SK-N-SH treated with all-trans-retinoic acid at 6 μM for 48 hours (cell line): Measurements from ENCODE around the gene GALC.

Experiments used
- ATAC-seq: fragments of 200-7000 bp; cut with Tn5 transposase; 3 replicates; pipeline ENCODE4 v1.9.1; 2020; ENCODE audit warnings: mild to moderate bottlenecking, moderate library complexity
- ARNTL ChIP-seq: fragments of 450-650 bp; formaldehyde crosslinking; IDR thresholded peaks from 2 replicates; pipeline ENCODE4 v1.5.0; 2020; ENCODE audit warnings: low read depth, mild to moderate bottlenecking, moderate library complexity, borderline replicate concordance
- BACH2 ChIP-seq: fragments of 250-450 bp; sonication (Bioruptor Pico); IDR thresholded peaks from 2 replicates; pipeline ENCODE4 v1.9.0; 2021; ENCODE audit warnings: mild to moderate bottlenecking, borderline replicate concordance
- CSDC2 ChIP-seq: fragments of 250-450 bp; sonication (Bioruptor Pico); IDR thresholded peaks from 2 replicates; pipeline ENCODE4 v1.5.0; 2020; ENCODE audit warnings: mild to moderate bottlenecking, moderate library complexity
- ESRRG ChIP-seq: fragments of 250-450 bp; sonication (Bioruptor Pico); IDR thresholded peaks from 2 replicates; pipeline ENCODE4 v1.6.1; 2021; ENCODE audit warnings: mild to moderate bottlenecking
- GLIS3 ChIP-seq: fragments of 250-450 bp; sonication (Bioruptor Pico); IDR thresholded peaks from 2 replicates; pipeline ENCODE4 v1.5.0; 2020; ENCODE audit warnings: mild to moderate bottlenecking, moderate library complexity
- ISL1 ChIP-seq: fragments of 250-450 bp; sonication (Bioruptor Pico); IDR thresholded peaks from 2 replicates; pipeline ENCODE4 v2.1.2; 2022; ENCODE audit warnings: mild to moderate bottlenecking, moderate library complexity
- OSR1 ChIP-seq: fragments of 250-450 bp; sonication (Bioruptor Pico); IDR thresholded peaks from 2 replicates; pipeline ENCODE4 v1.8.0; 2022; ENCODE audit warnings: moderate library complexity, mild to moderate bottlenecking, inconsistent platforms
- PPARA ChIP-seq: fragments of 250-450 bp; sonication (Bioruptor Pico); IDR thresholded peaks from 2 replicates; pipeline ENCODE4 v1.5.0; 2020; ENCODE audit warnings: mild to moderate bottlenecking, borderline replicate concordance
- RARB ChIP-seq: fragments of 250-450 bp; sonication (Bioruptor Pico); IDR thresholded peaks from 2 replicates; pipeline ENCODE4 v1.8.0; 2021; ENCODE audit warnings: mild to moderate bottlenecking, moderate library complexity
- SNAI2 ChIP-seq: fragments of 250-450 bp; sonication (Bioruptor Pico); IDR thresholded peaks from 2 replicates; pipeline ENCODE4 v1.5.0; 2020; ENCODE audit warnings: mild to moderate bottlenecking, moderate library complexity
- TCF4 ChIP-seq: fragments of 250-450 bp; sonication (Bioruptor Pico); IDR thresholded peaks from 2 replicates; pipeline ENCODE4 v1.8.0; 2021; ENCODE audit warnings: mild to moderate bottlenecking, moderate library complexity, borderline replicate concordance
- TOX ChIP-seq: fragments of 250-450 bp; sonication (Bioruptor Pico); IDR thresholded peaks from 2 replicates; pipeline ENCODE4 v1.8.0; 2021; ENCODE audit warnings: mild to moderate bottlenecking, moderate library complexity, borderline replicate concordance
- ZC3H10 ChIP-seq: fragments of 250-450 bp; sonication (Bioruptor Pico); IDR thresholded peaks from 2 replicates; pipeline ENCODE4 v1.5.1; 2021; ENCODE audit warnings: mild to moderate bottlenecking, moderate library complexity
- ZFP30 ChIP-seq: fragments of 450-650 bp; formaldehyde crosslinking; IDR thresholded peaks from 2 replicates; pipeline ENCODE4 v1.5.0; 2022; ENCODE audit warnings: mild to moderate bottlenecking, moderate library complexity
- ZNF565 ChIP-seq: fragments of 450-650 bp; formaldehyde crosslinking; conservative IDR thresholded peaks from 2 replicates; pipeline ENCODE4 v1.5.0; 2020; ENCODE audit warnings: low read depth, mild to moderate bottlenecking, moderate library complexity
- ZNF8 ChIP-seq: fragments of 450-650 bp; formaldehyde crosslinking; IDR thresholded peaks from 2 replicates; pipeline ENCODE4 v1.5.0; 2020; ENCODE audit warnings: mild to moderate bottlenecking, moderate library complexity
- TF ChIP-seq, protein P1 (sequence below): fragments of 250-450 bp; sonication (Bioruptor Pico); IDR thresholded peaks from 2 replicates; pipeline ENCODE4 v1.5.0; 2020; ENCODE audit warnings: mild to moderate bottlenecking, moderate library complexity
- TF ChIP-seq, protein P2 (sequence below): fragments of 250-450 bp; sonication (Bioruptor Pico); IDR thresholded peaks from 2 replicates; pipeline ENCODE4 v1.8.0; 2020; ENCODE audit warnings: mild to moderate bottlenecking, moderate library complexity, borderline replicate concordance
- TF ChIP-seq, protein P3 (sequence below): fragments of 250-450 bp; sonication (Bioruptor Pico); IDR thresholded peaks from 2 replicates; pipeline ENCODE4 v1.5.1; 2020; ENCODE audit warnings: low read depth, mild to moderate bottlenecking, moderate library complexity
- TF ChIP-seq, protein P4 (sequence below): fragments of 250-450 bp; sonication (Bioruptor Pico); IDR thresholded peaks from 2 replicates; pipeline ENCODE4 v1.5.1; 2021; ENCODE audit warnings: mild to moderate bottlenecking, moderate library complexity

Gene GALC

DNA sequence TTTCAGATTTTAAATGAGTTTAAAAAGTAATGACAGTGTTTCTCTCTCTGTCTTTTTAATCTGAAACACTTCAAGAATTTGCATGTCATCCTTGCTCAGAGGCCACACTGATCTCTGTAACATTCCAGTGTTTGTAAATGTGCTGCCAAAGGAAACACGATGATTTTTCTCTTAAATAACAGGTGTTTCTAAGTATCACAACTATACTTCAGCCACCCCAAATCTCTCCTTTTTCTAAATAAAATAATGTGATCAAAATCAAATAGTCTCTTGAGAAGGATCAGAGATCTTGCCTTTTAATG lies 3.3 kb upstream of the GALC start (continued):
- TF ChIP-seq RARB (CRISPR knock-in tag) (no peak), TCF4 (CRISPR knock-in tag) (no peak), PPARA (CRISPR knock-in tag) (no peak)
- TF ChIP-seq, all 23 proteins: peak for 0

DNA sequence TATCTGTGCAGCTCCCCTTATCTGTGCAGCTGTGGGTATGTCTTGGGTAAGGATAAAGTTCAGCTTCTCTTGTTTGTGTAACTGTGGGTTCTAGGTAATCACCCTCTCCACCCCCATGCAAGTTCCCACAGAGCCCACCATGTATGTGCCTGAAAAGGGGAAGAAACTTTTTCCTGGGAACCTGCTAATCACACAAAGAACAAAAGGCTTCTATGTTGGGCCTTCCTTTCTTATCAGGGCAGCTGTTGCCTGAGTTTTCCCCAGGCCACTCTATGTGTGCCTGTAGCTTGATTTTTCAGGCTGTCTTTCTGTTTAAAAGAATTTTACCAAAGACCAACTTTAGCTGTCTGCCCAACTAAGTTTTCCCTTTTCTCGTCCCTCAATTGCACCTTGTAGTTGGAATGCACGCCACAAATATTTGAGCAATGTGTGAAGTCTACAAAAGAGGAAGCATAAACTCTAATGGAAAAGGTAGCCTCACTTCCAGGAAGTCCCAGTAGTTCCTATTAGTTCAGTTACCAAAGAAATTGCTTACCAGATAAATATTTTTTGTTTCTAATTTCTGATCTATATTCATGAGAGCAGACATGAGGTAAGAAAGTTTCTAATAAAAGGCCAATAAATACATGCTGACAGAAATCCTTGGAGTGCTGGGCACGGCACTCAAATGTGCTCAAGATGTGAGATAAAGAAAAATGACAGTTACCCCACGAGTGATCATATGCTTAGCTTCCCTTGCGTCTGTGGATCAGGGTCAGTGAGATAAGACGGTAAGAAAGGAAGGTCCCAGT lies 2.7 kb upstream of the GALC start:
- ATAC-seq: no peak
- TF ChIP-seq RARB (CRISPR knock-in tag) (no peak), TCF4 (CRISPR knock-in tag) (no peak), TOX (no peak), GLIS3 (no peak), ISL1 (CRISPR knock-in tag) (no peak), CSDC2 (CRISPR knock-in tag) (no peak), ZFP30 (CRISPR knock-in tag) (no peak), ARNTL (CRISPR knock-in tag) (no peak), SNAI2 (CRISPR knock-in tag) (no peak), OSR1 (CRISPR knock-in tag) (no peak), ZC3H10 (CRISPR knock-in tag) (no peak), BACH2 (no peak), ZNF8 (CRISPR knock-in tag) (no peak)
- TF ChIP-seq, protein P1, sequence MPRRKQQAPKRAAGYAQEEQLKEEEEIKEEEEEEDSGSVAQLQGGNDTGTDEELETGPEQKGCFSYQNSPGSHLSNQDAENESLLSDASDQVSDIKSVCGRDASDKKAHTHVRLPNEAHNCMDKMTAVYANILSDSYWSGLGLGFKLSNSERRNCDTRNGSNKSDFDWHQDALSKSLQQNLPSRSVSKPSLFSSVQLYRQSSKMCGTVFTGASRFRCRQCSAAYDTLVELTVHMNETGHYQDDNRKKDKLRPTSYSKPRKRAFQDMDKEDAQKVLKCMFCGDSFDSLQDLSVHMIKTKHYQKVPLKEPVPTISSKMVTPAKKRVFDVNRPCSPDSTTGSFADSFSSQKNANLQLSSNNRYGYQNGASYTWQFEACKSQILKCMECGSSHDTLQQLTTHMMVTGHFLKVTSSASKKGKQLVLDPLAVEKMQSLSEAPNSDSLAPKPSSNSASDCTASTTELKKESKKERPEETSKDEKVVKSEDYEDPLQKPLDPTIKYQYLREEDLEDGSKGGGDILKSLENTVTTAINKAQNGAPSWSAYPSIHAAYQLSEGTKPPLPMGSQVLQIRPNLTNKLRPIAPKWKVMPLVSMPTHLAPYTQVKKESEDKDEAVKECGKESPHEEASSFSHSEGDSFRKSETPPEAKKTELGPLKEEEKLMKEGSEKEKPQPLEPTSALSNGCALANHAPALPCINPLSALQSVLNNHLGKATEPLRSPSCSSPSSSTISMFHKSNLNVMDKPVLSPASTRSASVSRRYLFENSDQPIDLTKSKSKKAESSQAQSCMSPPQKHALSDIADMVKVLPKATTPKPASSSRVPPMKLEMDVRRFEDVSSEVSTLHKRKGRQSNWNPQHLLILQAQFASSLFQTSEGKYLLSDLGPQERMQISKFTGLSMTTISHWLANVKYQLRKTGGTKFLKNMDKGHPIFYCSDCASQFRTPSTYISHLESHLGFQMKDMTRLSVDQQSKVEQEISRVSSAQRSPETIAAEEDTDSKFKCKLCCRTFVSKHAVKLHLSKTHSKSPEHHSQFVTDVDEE: no peak
- TF ChIP-seq, protein P2, sequence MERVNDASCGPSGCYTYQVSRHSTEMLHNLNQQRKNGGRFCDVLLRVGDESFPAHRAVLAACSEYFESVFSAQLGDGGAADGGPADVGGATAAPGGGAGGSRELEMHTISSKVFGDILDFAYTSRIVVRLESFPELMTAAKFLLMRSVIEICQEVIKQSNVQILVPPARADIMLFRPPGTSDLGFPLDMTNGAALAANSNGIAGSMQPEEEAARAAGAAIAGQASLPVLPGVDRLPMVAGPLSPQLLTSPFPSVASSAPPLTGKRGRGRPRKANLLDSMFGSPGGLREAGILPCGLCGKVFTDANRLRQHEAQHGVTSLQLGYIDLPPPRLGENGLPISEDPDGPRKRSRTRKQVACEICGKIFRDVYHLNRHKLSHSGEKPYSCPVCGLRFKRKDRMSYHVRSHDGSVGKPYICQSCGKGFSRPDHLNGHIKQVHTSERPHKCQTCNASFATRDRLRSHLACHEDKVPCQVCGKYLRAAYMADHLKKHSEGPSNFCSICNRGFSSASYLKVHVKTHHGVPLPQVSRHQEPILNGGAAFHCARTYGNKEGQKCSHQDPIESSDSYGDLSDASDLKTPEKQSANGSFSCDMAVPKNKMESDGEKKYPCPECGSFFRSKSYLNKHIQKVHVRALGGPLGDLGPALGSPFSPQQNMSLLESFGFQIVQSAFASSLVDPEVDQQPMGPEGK: no peak
- TF ChIP-seq, protein P3, sequence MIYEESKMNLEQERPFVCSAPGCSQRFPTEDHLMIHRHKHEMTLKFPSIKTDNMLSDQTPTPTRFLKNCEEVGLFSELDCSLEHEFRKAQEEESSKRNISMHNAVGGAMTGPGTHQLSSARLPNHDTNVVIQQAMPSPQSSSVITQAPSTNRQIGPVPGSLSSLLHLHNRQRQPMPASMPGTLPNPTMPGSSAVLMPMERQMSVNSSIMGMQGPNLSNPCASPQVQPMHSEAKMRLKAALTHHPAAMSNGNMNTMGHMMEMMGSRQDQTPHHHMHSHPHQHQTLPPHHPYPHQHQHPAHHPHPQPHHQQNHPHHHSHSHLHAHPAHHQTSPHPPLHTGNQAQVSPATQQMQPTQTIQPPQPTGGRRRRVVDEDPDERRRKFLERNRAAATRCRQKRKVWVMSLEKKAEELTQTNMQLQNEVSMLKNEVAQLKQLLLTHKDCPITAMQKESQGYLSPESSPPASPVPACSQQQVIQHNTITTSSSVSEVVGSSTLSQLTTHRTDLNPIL (CRISPR knock-in tag): no peak
- TF ChIP-seq, protein P4, sequence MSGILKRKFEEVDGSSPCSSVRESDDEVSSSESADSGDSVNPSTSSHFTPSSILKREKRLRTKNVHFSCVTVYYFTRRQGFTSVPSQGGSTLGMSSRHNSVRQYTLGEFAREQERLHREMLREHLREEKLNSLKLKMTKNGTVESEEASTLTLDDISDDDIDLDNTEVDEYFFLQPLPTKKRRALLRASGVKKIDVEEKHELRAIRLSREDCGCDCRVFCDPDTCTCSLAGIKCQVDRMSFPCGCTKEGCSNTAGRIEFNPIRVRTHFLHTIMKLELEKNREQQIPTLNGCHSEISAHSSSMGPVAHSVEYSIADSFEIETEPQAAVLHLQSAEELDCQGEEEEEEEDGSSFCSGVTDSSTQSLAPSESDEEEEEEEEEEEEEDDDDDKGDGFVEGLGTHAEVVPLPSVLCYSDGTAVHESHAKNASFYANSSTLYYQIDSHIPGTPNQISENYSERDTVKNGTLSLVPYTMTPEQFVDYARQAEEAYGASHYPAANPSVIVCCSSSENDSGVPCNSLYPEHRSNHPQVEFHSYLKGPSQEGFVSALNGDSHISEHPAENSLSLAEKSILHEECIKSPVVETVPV (CRISPR knock-in tag): no peak

DNA sequence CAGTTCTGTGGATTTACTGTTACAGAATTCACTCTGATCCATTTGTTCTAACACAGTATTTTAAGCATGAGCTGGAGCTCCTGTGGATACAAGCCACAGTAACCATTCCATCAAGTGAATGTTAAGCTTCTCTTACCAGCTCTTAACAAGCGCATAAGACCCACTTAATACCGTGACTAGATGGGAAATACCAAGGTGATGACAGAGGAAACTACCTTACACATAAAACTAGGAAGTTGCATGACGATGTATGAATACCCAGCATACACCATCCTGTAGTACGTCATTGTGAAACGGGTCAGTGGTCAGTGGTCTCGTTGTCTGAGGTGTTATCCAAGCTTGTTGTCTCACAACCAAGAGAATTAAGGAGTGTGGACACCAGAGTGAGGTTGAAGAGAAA lies 2.0 kb upstream of the GALC start:
- TF ChIP-seq ESRRG (CRISPR knock-in tag) (no peak), TOX (no peak), CSDC2 (CRISPR knock-in tag) (no peak), ZC3H10 (CRISPR knock-in tag) (no peak), TCF4 (CRISPR knock-in tag) (no peak), ZNF565 (no peak), OSR1 (CRISPR knock-in tag) (no peak)
- TF ChIP-seq, protein P3 (CRISPR knock-in tag): no peak

DNA sequence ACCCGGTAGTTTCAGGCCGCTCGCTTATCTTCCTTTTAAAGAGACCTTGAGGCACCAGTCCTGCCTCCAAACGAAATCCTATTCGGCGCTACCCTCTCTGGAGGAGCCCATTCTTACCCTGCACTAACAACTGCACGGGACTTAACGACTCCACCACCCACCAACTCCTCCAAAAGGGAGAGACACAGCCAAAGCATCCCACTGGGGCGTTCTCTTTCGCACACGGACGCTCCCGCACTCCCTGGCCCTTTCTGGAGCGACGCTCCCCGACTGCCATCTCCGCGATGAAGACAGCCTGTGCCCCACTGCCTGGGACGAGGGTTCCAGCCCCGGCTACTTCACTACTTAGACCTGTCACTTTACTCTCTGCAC lies 650 bp downstream of the GALC start:
- ATAC-seq: no peak; the same call in 1 of the 3 replicates
- no peak for TF ChIP-seq ESRRG (CRISPR knock-in tag)

More for the DNA sequence above, 2.0 kb upstream of the GALC start:
- no peak for ATAC-seq
